ENCODE data around the gene MATN3.

MATN3 gene

DNA sequence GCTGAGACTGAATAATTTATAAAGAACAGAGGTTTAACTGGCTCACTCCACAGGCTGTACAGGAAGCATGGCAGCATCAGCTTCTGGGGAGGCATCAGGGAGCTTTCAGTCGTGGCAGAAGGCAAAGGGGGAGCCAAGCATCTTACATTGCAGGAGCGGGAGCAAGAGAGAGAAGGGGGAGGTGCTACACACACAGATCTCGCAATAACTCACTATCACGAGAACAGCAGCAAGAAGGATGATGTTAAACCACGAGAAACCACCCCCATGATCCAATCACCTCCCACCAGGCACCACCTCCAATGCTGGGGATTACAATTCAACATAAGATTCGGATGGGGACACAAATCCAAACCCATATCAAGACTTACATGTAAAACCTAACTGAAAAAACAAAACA is 17.8 kb upstream of the MATN3 start:
- Mint-ChIP-seq H3K27ac (ENCODE audit: low read depth) (no peak overlapping the region), H3K36me3 (ENCODE audit: insufficient read depth) (peaks cover 48% of the 10 kb centered on the region), H3K9me3 (no peaks in the 10 kb centered on the region), H3K27me3 (no peaks in the 10 kb centered on the region), H3K4me1 (no peaks in the 10 kb centered on the region), H3K4me3 (no peak overlapping the region)
- ATAC-seq (replicated peaks; ENCODE audit: extremely low read depth, poor library complexity, severe bottlenecking) (no peak), DNase-seq (ENCODE audit: low spot score in 2 of 2) (no peak)

DNA sequence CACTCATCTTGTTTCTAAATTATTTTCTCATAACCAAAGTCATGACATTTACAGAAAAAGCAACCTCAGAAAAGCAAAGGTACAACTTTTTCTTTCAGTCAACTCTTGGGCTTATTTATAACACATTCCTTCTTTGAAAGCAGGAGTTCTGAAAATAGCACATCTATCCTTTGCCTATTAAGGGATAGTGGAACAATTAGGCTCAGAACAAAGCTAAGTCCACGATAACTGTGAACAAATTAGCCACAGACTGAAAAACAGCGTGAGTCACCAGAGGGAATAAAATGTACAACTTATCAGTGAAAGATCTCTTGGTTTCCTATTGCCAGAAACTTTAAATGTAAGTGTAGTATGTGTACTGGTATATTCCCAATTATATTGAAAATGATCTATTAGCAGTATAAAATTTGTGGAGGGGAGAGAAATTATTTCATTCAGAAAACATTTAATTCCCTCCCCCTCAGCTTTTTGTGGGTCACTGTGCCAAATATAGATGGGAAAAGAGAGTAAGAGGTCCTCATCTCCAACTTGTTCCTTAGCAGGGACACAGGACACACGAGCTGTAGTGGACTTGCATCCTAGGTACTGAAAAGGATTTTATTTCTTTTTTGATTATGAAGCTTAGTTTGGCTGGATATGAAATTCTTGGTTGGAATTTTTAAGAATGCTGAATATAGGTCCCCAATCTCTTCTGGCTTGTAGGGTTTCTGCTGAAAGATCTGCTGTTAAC is 15.4 kb upstream of the MATN3 start:
- DNase-seq (ENCODE audit: low spot score in 2 of 2) (no peak), ATAC-seq (replicated peaks; ENCODE audit: extremely low read depth, poor library complexity, severe bottlenecking) (no peak)
- Mint-ChIP-seq H3K9me3 (no peaks in the 10 kb centered on the region), H3K27ac (ENCODE audit: low read depth) (no peak overlapping the region), H3K4me1 (no peaks in the 10 kb centered on the region), H3K4me3 (no peak overlapping the region), H3K36me3 (ENCODE audit: insufficient read depth) (peaks cover 31% of the 10 kb centered on the region), H3K27me3 (no peaks in the 10 kb centered on the region)

DNA sequence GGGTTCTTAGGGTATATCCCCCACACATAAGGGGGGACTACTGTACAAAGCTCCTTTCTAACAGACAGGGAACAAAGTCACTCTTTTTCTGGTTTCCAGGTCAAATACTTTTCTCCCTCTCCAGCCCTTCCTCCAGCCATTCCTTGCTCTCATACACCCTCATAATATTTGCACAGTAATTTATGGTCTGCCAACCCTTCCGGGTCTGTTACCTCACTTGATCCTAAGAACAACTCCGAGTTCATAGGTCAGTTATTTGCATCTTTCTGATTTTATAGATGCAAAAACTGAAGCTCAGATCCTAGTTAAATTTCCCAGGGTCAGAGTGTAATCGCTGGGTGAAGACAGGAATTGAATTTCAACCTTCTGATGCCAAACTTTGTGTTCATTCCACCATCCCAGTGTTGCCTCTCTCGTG is 14.8 kb upstream of the MATN3 start:
- ATAC-seq (replicated peaks; ENCODE audit: extremely low read depth, poor library complexity, severe bottlenecking): no peak
- Mint-ChIP-seq H3K4me3 (no peak overlapping the region), H3K9me3 (peaks cover under 1% of the 10 kb centered on the region), H3K27me3 (no peaks in the 10 kb centered on the region), H3K27ac (ENCODE audit: low read depth) (no peak overlapping the region), H3K36me3 (ENCODE audit: insufficient read depth) (peaks cover 25% of the 10 kb centered on the region), H3K4me1 (no peaks in the 10 kb centered on the region)
- no peak for DNase-seq (ENCODE audit: low spot score in 2 of 2)

DNA sequence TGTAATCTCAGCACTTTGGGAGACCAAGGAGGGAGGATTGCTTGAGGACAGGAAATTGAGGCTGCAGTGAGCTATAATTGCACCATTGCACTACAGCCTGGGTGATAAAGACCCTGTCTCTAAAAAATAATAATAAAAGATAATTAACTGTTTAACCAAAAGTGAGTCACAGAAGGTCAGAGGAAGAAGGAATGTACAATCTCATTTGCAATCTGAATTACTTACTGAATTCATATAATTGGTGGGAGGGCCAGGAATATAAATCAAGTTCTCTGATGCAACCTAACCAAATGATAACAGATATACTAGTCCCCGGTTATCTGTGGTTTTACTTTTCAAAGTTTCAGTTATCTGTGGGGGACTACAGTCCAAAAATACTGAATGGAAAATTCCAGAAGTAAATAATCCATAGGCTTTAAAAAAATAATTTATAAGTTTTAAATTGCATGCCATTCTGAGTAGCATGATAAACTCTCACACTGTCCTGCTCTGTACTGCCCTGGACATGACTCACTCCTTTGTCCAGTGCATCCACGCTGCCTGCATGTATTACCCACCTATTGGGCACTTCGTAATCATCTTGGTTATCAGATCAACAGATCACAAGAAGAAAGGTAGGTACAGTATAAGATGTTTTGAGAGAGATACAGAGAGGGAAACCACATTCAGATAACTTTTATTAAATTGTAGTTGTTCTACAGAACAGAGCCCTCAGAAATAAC is 12.8 kb upstream of the MATN3 start:
- H3K4me3 Mint-ChIP-seq: no peak overlapping the region
- no peaks in the 10 kb centered on the region for H3K27me3 Mint-ChIP-seq
- H3K36me3 Mint-ChIP-seq (ENCODE audit: insufficient read depth): peaks cover 8% of the 10 kb centered on the region

DNA sequence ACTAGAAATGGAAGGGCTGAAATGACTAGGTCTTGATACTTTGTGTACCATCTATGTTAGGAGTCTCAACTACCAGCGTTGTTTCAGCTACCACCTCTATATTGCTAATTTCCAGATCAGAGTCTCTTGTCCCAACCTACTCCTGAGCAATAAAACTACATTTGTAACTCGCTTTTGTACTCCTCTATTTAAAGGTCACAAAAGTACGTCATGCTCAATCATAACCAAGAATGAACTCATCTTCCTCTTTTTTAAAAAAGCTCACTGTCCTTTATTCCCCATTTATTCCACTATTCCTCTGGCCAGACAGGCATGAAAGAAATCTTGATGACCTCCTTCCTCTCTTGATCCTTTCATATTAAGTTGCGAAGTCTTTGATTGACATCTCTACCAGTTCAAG is 11.2 kb upstream of the MATN3 start:
- Mint-ChIP-seq H3K9me3 (peaks cover 15% of the 10 kb centered on the region), H3K4me1 (no peaks in the 10 kb centered on the region), H3K36me3 (ENCODE audit: insufficient read depth) (peaks cover 3% of the 10 kb centered on the region), H3K27ac (ENCODE audit: low read depth) (no peak overlapping the region), H3K27me3 (no peaks in the 10 kb centered on the region), H3K4me3 (no peak overlapping the region)
- ATAC-seq (replicated peaks; ENCODE audit: extremely low read depth, poor library complexity, severe bottlenecking) (no peak), DNase-seq (ENCODE audit: low spot score in 2 of 2) (no peak)

More for the DNA sequence above, 12.8 kb upstream of the MATN3 start:
- Mint-ChIP-seq H3K9me3 (peaks cover 14% of the 10 kb centered on the region), H3K4me1 (no peaks in the 10 kb centered on the region), H3K27ac (ENCODE audit: low read depth) (no peak overlapping the region)
- DNase-seq (ENCODE audit: low spot score in 2 of 2) (no peak), ATAC-seq (replicated peaks; ENCODE audit: extremely low read depth, poor library complexity, severe bottlenecking) (no peak)

DNA sequence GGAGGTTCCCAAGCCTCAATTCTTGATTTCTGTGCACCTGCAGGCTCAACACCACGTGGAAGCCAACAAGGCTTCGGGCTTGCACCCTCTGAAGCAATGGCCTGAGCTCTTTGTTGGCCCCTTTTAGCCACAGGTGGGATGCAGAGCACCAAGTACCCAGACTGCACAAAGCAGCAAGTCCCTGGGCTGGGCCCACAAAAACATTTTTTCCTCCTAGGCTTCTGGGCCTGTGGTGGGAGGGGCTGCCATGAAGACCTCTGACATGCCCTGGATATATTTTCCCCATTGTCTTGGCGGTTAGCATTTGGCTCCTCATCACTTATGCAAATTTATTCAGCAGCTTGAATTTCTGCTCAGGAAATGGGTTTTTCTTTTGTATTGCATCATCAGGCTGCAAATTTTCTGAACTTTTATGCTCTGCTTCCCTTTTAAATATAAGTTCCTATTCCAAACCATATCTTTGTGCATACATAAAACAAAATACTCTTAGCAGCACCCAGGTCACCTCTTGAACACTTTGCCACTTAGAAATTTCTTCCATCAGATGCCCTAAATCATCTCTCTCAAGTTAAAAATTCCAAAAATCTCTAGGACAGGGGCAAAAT is 9.0 kb upstream of the MATN3 start:
- Mint-ChIP-seq H3K27ac (ENCODE audit: low read depth) (no peak overlapping the region), H3K27me3 (no peaks in the 10 kb centered on the region), H3K4me1 (no peaks in the 10 kb centered on the region), H3K9me3 (peaks cover 15% of the 10 kb centered on the region), H3K36me3 (ENCODE audit: insufficient read depth) (no peaks in the 10 kb centered on the region), H3K4me3 (no peak overlapping the region)
- no peak for DNase-seq (ENCODE audit: low spot score in 2 of 2)
- ATAC-seq (replicated peaks; ENCODE audit: extremely low read depth, poor library complexity, severe bottlenecking): no peak

DNA sequence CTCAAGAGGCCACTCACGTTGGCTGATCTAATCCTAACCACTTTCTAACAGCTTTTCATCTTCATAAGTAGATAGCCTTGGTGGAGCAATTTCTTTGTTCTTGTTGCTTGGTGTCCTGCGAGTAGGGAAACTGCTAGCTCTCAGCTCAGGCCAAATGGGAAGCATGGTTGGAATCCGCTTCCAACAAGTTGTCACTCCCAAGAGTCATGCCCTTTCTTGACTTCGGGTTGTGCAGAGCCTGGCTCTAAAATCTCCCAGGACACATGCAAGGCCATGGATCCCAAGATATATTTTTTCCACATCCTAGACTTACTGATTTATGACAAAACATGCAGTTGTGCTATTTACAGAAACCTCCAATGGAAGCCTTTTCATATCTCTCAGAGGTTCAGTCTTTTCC is 7.3 kb upstream of the MATN3 start:
- H3K4me1 Mint-ChIP-seq: no peaks in the 10 kb centered on the region
- H3K4me3 Mint-ChIP-seq: no peak overlapping the region
- peaks cover 3% of the 10 kb centered on the region for H3K27me3 Mint-ChIP-seq
- no peaks in the 10 kb centered on the region for H3K36me3 Mint-ChIP-seq (ENCODE audit: insufficient read depth)
- no peak for DNase-seq (ENCODE audit: low spot score in 2 of 2)
- no peak overlapping the region for H3K27ac Mint-ChIP-seq (ENCODE audit: low read depth)
- peaks cover 15% of the 10 kb centered on the region for H3K9me3 Mint-ChIP-seq
- ATAC-seq (replicated peaks; ENCODE audit: extremely low read depth, poor library complexity, severe bottlenecking): no peak

DNA sequence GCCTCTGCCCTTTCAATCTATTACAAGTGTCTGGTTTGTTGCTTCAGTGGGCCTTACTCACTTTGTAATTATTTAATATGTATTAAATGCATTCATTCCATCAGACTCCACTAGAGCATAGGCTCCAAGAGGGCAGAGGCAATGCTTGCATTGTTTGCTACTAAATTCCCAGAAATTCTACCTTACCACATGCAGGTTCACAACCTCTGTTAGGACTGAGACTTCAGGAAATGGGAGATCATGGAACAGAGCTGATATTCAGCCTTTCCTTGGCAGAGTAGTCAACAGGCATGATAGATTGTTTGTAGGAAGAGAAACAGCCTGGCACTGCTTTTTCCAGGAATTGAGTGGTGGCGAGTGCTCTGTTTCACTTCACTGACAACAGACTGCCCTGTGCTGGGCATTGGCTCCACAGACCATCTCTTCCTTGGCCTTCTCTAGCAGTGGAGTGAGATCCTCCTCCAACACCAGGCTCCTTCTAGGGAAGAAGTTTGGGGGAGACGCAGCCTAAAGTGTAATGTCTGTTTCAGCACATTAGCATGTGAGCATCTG is 6.2 kb upstream of the MATN3 start:
- no peak overlapping the region for H3K27ac Mint-ChIP-seq (ENCODE audit: low read depth)
- ATAC-seq (replicated peaks; ENCODE audit: extremely low read depth, poor library complexity, severe bottlenecking) (no peak), DNase-seq (ENCODE audit: low spot score in 2 of 2) (no peak)
- no peaks in the 10 kb centered on the region for H3K4me1 Mint-ChIP-seq
- H3K27me3 Mint-ChIP-seq: peaks cover 13% of the 10 kb centered on the region
- H3K4me3 Mint-ChIP-seq: no peak overlapping the region
- H3K36me3 Mint-ChIP-seq (ENCODE audit: insufficient read depth): no peaks in the 10 kb centered on the region
- peaks cover 15% of the 10 kb centered on the region for H3K9me3 Mint-ChIP-seq

DNA sequence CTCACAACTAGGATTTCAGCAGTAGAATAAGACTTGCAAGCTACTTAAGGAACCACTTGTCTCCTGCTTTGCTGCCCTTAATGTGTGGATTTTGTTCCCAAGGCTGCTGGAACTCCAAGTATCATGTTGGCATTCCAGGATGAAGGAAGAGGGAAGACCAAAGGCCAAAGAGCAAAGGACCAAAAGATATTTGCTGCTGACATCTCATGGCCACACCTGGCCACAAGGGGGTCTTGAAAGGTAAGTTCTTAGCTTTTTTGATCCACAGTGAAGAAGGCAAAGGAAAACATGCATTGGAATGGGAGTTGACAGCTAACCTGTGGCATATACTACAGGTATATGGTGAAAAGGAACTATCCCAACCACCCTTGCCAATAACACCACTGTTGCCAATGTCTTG is 3.9 kb upstream of the MATN3 start:
- Mint-ChIP-seq H3K27me3 (peaks cover 33% of the 10 kb centered on the region), H3K27ac (ENCODE audit: low read depth) (no peak overlapping the region), H3K4me1 (peaks cover 6% of the 10 kb centered on the region), H3K9me3 (peaks cover 8% of the 10 kb centered on the region), H3K36me3 (ENCODE audit: insufficient read depth) (no peaks in the 10 kb centered on the region), H3K4me3 (no peak overlapping the region)
- DNase-seq (ENCODE audit: low spot score in 2 of 2) (no peak), ATAC-seq (replicated peaks; ENCODE audit: extremely low read depth, poor library complexity, severe bottlenecking) (no peak)

DNA sequence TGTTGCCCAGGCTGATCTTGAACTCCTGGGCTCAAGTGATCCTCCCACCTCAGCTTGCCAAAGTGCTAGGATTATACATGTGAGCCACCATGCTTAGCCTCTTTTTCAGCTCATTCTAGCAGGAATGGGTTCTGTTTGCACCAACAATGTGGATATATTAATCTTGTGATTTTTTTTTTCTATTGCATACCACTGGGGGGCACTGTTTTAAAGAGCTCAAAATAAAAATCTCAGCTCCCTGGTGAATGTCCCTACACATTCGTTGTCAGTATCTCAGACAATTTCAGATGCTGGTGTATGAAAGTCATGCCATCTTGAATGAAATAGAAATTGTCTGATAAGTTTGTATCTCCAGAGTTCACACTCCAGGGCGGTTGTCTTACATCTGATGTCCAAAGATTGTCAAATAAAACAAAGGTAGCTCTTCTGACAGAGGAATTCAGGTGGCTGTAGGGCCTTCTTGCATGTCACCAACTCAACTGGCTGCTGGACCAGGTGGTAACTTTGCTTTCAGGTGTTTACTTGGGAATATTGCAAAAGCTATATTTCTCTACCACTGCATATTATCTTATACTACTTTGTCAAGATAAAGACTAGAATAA is 3.1 kb upstream of the MATN3 start:
- H3K4me3 Mint-ChIP-seq: no peak overlapping the region
- peaks cover 6% of the 10 kb centered on the region for H3K4me1 Mint-ChIP-seq
- H3K36me3 Mint-ChIP-seq (ENCODE audit: insufficient read depth): no peaks in the 10 kb centered on the region
- peaks cover 5% of the 10 kb centered on the region for H3K9me3 Mint-ChIP-seq
- no peak for ATAC-seq (replicated peaks; ENCODE audit: extremely low read depth, poor library complexity, severe bottlenecking)
- no peak overlapping the region for H3K27ac Mint-ChIP-seq (ENCODE audit: low read depth)
- peaks cover 41% of the 10 kb centered on the region for H3K27me3 Mint-ChIP-seq
- no peak for DNase-seq (ENCODE audit: low spot score in 2 of 2)

DNA sequence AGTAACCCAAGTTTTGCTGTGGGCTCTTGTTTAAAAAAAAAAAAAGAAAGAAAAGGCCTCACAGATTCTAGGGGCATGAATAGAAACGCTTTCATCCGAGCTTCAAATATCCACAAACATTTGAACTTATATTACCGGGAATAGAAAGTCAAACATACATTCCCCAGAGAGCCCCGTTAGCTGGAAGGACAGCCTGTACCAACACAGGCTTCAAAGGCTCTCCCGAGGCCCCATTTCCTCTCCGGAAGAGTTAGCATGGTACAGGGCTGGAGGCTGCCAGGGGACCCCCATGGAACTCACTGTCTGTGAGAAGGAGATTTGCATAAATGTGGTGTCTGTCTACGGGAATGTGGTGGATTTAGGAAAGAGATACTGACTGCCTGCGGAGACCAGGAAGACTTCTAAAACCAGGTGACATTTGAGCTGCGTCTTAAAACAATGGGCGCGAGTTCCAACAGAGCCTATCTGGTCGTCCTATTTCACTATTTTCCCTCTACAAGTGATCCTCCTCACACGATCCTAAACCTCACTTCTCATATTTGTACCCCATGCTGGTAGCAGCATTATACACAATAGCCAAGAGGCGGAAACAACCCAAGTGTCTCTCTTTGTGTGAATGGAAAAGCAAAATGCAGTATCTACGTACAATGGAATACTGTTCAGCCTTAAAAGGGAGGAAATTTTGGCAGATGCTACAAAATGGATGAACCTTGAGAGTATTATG is 820 bp upstream of the MATN3 start:
- DNase-seq (ENCODE audit: low spot score in 2 of 2) (no peak), ATAC-seq (replicated peaks; ENCODE audit: extremely low read depth, poor library complexity, severe bottlenecking) (no peak)
- Mint-ChIP-seq H3K36me3 (ENCODE audit: insufficient read depth) (no peaks in the 10 kb centered on the region), H3K4me1 (peaks cover 6% of the 10 kb centered on the region), H3K27ac (ENCODE audit: low read depth) (no peak overlapping the region), H3K27me3 (peaks cover 60% of the 10 kb centered on the region), H3K9me3 (no peaks in the 10 kb centered on the region), H3K4me3 (peak overlapping the region; percentile 65)

DNA sequence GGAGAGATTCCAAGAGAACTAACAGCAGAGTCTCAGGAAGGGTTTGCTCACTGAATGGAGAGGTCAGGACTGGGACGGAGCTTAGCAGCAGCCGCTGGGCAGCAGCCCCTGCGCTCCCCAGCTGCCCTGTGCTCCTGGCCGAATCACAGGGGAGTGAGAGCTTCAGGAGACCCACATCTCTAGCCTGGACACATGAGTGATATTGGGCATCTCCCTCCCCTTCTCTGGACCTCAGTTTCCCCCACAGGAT is 511 bp downstream of the MATN3 start:
- Mint-ChIP-seq H3K4me1 (peaks cover 6% of the 10 kb centered on the region), H3K36me3 (ENCODE audit: insufficient read depth) (no peaks in the 10 kb centered on the region), H3K9me3 (no peaks in the 10 kb centered on the region), H3K27me3 (peaks cover 73% of the 10 kb centered on the region), H3K27ac (ENCODE audit: low read depth) (no peak overlapping the region), H3K4me3 (peak overlapping the region; percentile 65)
- DNase-seq (ENCODE audit: low spot score in 2 of 2): no peak
- no peak for ATAC-seq (replicated peaks; ENCODE audit: extremely low read depth, poor library complexity, severe bottlenecking)
